ENCODE data around the gene TBL3. TPM values are rescaled to one million over a fixed set of nuclear protein-coding genes. Genes with fewer than 3 reads are reported as not detected.
A peak's percentile ranks its signal among the peaks of the same experiment; 100 is the strongest.
"Not testable (repeated sequence)": the region's sequence is repeated elsewhere in the genome, so short reads cannot be mapped to it uniquely, and the experiment has no call there.

TBL3 gene
- total RNA-seq, 1 donor from 2014 or later: 30.8 TPM

- no peak for TF ChIP-seq CTCF (IDR thresholded peaks at IDR 0.05; ENCODE audit: unreplicated experiment)
- Mint-ChIP-seq H3K4me3 (ENCODE audit: low read depth) (no peak overlapping the region), H3K4me1 (ENCODE audit: low read depth) (no peaks in the 10 kb centered on the region), H3K9me3 (ENCODE audit: low read depth) (no peaks in the 10 kb centered on the region), H3K36me3 (ENCODE audit: insufficient read depth) (no peaks in the 10 kb centered on the region), H3K27me3 (peaks cover 7% of the 10 kb centered on the region), H3K27ac (no peak overlapping the region)
- DNase-seq (ENCODE audit: low spot score, unreplicated experiment): no peak
Observed at GRCh38 chr16:1950559-1950958, 21.3 kb upstream of the TBL3 start.

- no peaks in the 10 kb centered on the region for H3K4me1 Mint-ChIP-seq (ENCODE audit: low read depth)
Observed at GRCh38 chr16:1953734-1954133, 18.1 kb upstream of the TBL3 start.

GRCh38 chr16:1957434-1958142 lies 14.3 kb upstream of the TBL3 start:
- not testable (repeated sequence) for H3K27ac Mint-ChIP-seq; H3K36me3 Mint-ChIP-seq (ENCODE audit: insufficient read depth); DNase-seq (ENCODE audit: low spot score, unreplicated experiment); H3K4me3 Mint-ChIP-seq (ENCODE audit: low read depth); H3K27me3 Mint-ChIP-seq; H3K9me3 Mint-ChIP-seq (ENCODE audit: low read depth)
- H3K4me1 Mint-ChIP-seq (ENCODE audit: low read depth): peaks cover 13% of the 10 kb centered on the region

More at GRCh38 chr16:1953734-1954133, 18.1 kb upstream of the TBL3 start:
- Mint-ChIP-seq H3K27me3 (peaks cover 9% of the 10 kb centered on the region), H3K36me3 (ENCODE audit: insufficient read depth) (no peaks in the 10 kb centered on the region), H3K4me3 (ENCODE audit: low read depth) (no peak overlapping the region), H3K27ac (no peak overlapping the region), H3K9me3 (ENCODE audit: low read depth) (no peaks in the 10 kb centered on the region)
- TF ChIP-seq CTCF (IDR thresholded peaks at IDR 0.05; ENCODE audit: unreplicated experiment): no peak
- DNase-seq (ENCODE audit: low spot score, unreplicated experiment): no peak

- not testable (repeated sequence) for DNase-seq (ENCODE audit: low spot score, unreplicated experiment); H3K4me3 Mint-ChIP-seq (ENCODE audit: low read depth); H3K27ac Mint-ChIP-seq; H3K9me3 Mint-ChIP-seq (ENCODE audit: low read depth); H3K27me3 Mint-ChIP-seq
- H3K4me1 Mint-ChIP-seq (ENCODE audit: low read depth): peaks cover 17% of the 10 kb centered on the region
- peaks cover 11% of the 10 kb centered on the region for H3K36me3 Mint-ChIP-seq (ENCODE audit: insufficient read depth)
Observed at GRCh38 chr16:1958143-1958491, 13.7 kb upstream of the TBL3 start.

GRCh38 chr16:1958715-1959268 lies 13.1 kb upstream of the TBL3 start:
- no peak for DNase-seq (ENCODE audit: low spot score, unreplicated experiment)
- H3K27ac Mint-ChIP-seq: no peak overlapping the region
- H3K4me3 Mint-ChIP-seq (ENCODE audit: low read depth): peak overlapping the region; percentile 52
- peaks cover 20% of the 10 kb centered on the region for H3K4me1 Mint-ChIP-seq (ENCODE audit: low read depth)
- TF ChIP-seq CTCF (IDR thresholded peaks at IDR 0.05; ENCODE audit: unreplicated experiment): no peak
- H3K27me3 Mint-ChIP-seq: peaks cover 3% of the 10 kb centered on the region
- peaks cover 14% of the 10 kb centered on the region for H3K36me3 Mint-ChIP-seq (ENCODE audit: insufficient read depth)
- no peaks in the 10 kb centered on the region for H3K9me3 Mint-ChIP-seq (ENCODE audit: low read depth)

GRCh38 chr16:1959269-1960039 lies 12.4 kb upstream of the TBL3 start, which contains the start of gene NDUFB10:
Gene NDUFB10 (plus strand): TSS chr16:1959538. CDS start chr16:1959625, 87 bp downstream.
- peak; percentile 75 for TF ChIP-seq CTCF (IDR thresholded peaks at IDR 0.05; ENCODE audit: unreplicated experiment)
- peaks cover 25% of the 10 kb centered on the region for H3K4me1 Mint-ChIP-seq (ENCODE audit: low read depth)
- H3K9me3 Mint-ChIP-seq (ENCODE audit: low read depth): no peaks in the 10 kb centered on the region
- peak; percentile 92 for DNase-seq (ENCODE audit: low spot score, unreplicated experiment)
- H3K36me3 Mint-ChIP-seq (ENCODE audit: insufficient read depth): peaks cover 16% of the 10 kb centered on the region
- peak within 1 kb of the TSS; percentile 88 for H3K4me3 Mint-ChIP-seq (ENCODE audit: low read depth)
- H3K27ac Mint-ChIP-seq: peak within 1 kb of the TSS; percentile 90
- H3K27me3 Mint-ChIP-seq: peaks cover 3% of the 10 kb centered on the region

All from progenitor cell of endocrine pancreas (in vitro differentiated cells).